ENCODE results near the gene DENND2C. TPM values are rescaled to one million over a fixed set of nuclear protein-coding genes. Genes with fewer than 3 reads are reported as not detected.
A peak's percentile ranks its signal among the peaks of the same experiment; 100 is the strongest.

The DENND2C gene
- total RNA-seq, 1 experiment from 2014 or later, result 1.1 TPM

- Histone ChIP-seq H3K4me1 (ENCODE audit: control insufficient read depth, insufficient read depth, low read length) (no peaks in the 10 kb centered on the region; the same call in 1 of the 2 replicates), H3K4me3 (ENCODE audit: low read depth in 2 of 2, low read length in 2 of 2) (peak within 1 kb of the TSS; percentile 80 to 90), H3K27ac (ENCODE audit: low read length) (peak within 1 kb of the TSS; percentile 87), H3K36me3 (ENCODE audit: control insufficient read depth, insufficient read depth, low read length) (peaks cover 6% of the 10 kb centered on the region), H3K27me3 (ENCODE audit: control insufficient read depth, insufficient read depth, low read length) (no peaks in the 10 kb centered on the region), H3K9me3 (ENCODE audit: control insufficient read depth, insufficient read depth, low read depth, low read length) (no peaks in the 10 kb centered on the region)
- ATAC-seq, result peak; percentile 99
- DNase-seq (ENCODE audit: low read depth, low spot score), result peak; percentile 82
- TF ChIP-seq POLR2AphosphoS5 (IDR thresholded peaks at IDR 0.05; ENCODE audit: low read depth, low read length) (peak; percentile 90), TCF7L2 (IDR thresholded peaks at IDR 0.05; ENCODE audit: low read depth, low read length) (no peak)
- TSS peak; percentile 88 for BruUV-seq (replicated peaks)
- in situ Hi-C loops (cut with HindIII; ENCODE audit: low pct_unique_long_range_greater_than_20kb, low sequenced_read_pairs) (no loop called here), intact Hi-C loops (cut with micrococcal nuclease; ENCODE audit: unreplicated experiment) (no loop called here)
- ChIA-PET POLR2A (no interaction called here), CTCF (no interaction called here)
Measured at GRCh38 chr1:114581335-114582287, 88.2 kb downstream of the DENND2C start, which contains the start of gene BCAS2. TSS of gene BCAS2 (minus strand) at chr1:114581615. CDS start at chr1:114581591, 24 bp downstream.

GRCh38 chr1:114574365-114574764, 95.5 kb downstream of the DENND2C start:
- Histone ChIP-seq H3K4me3 (ENCODE audit: low read depth in 2 of 2, low read length in 2 of 2) (no peak overlapping the region), H3K9me3 (ENCODE audit: control insufficient read depth, insufficient read depth, low read depth, low read length) (no peaks in the 10 kb centered on the region), H3K27me3 (ENCODE audit: control insufficient read depth, insufficient read depth, low read length) (no peaks in the 10 kb centered on the region), H3K27ac (ENCODE audit: low read length) (no peak overlapping the region), H3K36me3 (ENCODE audit: control insufficient read depth, insufficient read depth, low read length) (peaks cover 3% of the 10 kb centered on the region; the same call in 1 of the 2 replicates), H3K4me1 (ENCODE audit: control insufficient read depth, insufficient read depth, low read length) (no peaks in the 10 kb centered on the region)
- no TSS peak for BruUV-seq (replicated peaks)
- no peak for ATAC-seq
- POLR2A ChIA-PET, result no interaction called here
- no peak for DNase-seq (ENCODE audit: low read depth, low spot score)
- CTCF ChIA-PET, result interaction anchor here (0.6 kb wide), 1 partner anchor 707 kb away, joined by 4 read pairs; no protein-coding TSS in a partner anchor
- in situ Hi-C loops (cut with HindIII; ENCODE audit: low pct_unique_long_range_greater_than_20kb, low sequenced_read_pairs), result no loop called here
- TF ChIP-seq POLR2AphosphoS5 (IDR thresholded peaks at IDR 0.05; ENCODE audit: low read depth, low read length), result no peak
- TF ChIP-seq TCF7L2 (IDR thresholded peaks at IDR 0.05; ENCODE audit: low read depth, low read length), result no peak
- TF ChIP-seq, protein P1, sequence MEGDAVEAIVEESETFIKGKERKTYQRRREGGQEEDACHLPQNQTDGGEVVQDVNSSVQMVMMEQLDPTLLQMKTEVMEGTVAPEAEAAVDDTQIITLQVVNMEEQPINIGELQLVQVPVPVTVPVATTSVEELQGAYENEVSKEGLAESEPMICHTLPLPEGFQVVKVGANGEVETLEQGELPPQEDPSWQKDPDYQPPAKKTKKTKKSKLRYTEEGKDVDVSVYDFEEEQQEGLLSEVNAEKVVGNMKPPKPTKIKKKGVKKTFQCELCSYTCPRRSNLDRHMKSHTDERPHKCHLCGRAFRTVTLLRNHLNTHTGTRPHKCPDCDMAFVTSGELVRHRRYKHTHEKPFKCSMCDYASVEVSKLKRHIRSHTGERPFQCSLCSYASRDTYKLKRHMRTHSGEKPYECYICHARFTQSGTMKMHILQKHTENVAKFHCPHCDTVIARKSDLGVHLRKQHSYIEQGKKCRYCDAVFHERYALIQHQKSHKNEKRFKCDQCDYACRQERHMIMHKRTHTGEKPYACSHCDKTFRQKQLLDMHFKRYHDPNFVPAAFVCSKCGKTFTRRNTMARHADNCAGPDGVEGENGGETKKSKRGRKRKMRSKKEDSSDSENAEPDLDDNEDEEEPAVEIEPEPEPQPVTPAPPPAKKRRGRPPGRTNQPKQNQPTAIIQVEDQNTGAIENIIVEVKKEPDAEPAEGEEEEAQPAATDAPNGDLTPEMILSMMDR (IDR thresholded peaks at IDR 0.05), result no peak
- TF ChIP-seq REST (IDR thresholded peaks at IDR 0.05; ENCODE audit: insufficient read depth in 1 of 2, low read depth in 2 of 2, low read length in 1 of 2), result no peak
- no peak for TF ChIP-seq SIN3A (IDR thresholded peaks at IDR 0.05; ENCODE audit: borderline replicate concordance, insufficient read depth, low read depth, low read length)
- intact Hi-C loops (cut with micrococcal nuclease; ENCODE audit: unreplicated experiment), result no loop called here

DNA sequence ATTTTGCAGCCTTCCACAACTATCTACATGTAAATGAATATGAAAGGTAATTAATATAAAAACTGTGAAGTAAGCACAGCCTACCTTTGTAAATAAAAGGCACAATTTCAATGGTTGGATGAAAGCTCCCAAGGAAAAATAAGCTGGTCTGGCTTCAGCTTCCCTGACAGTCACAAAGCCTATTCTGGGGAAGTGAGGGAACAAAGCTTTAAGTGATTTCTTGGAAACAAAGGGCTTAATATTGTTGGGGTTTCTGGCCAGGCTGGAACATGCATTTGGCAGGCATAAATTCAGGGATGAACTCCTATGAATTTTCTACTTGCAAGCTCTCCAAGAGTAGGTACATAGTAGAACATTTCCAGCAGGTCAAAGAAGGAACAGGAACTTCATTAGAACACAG, 105.7 kb downstream of the DENND2C start:
- Histone ChIP-seq H3K36me3 (ENCODE audit: control insufficient read depth, insufficient read depth, low read length) (peaks cover 7% of the 10 kb centered on the region), H3K9me3 (ENCODE audit: control insufficient read depth, insufficient read depth, low read depth, low read length) (no peaks in the 10 kb centered on the region), H3K27me3 (ENCODE audit: control insufficient read depth, insufficient read depth, low read length) (no peaks in the 10 kb centered on the region), H3K4me3 (ENCODE audit: low read depth in 2 of 2, low read length in 2 of 2) (no peak overlapping the region), H3K27ac (ENCODE audit: low read length) (no peak overlapping the region), H3K4me1 (ENCODE audit: control insufficient read depth, insufficient read depth, low read length) (no peaks in the 10 kb centered on the region)
- ChIA-PET CTCF (no interaction called here), POLR2A (no interaction called here)
- no TSS peak for BruUV-seq (replicated peaks)
- intact Hi-C loops (cut with micrococcal nuclease; ENCODE audit: unreplicated experiment), result no loop called here
- TF ChIP-seq TCF7L2 (IDR thresholded peaks at IDR 0.05; ENCODE audit: low read depth, low read length), result no peak
- TF ChIP-seq, protein P1 (IDR thresholded peaks at IDR 0.05), result no peak
- no peak for TF ChIP-seq SIN3A (IDR thresholded peaks at IDR 0.05; ENCODE audit: borderline replicate concordance, insufficient read depth, low read depth, low read length)
- TF ChIP-seq POLR2AphosphoS5 (IDR thresholded peaks at IDR 0.05; ENCODE audit: low read depth, low read length), result no peak
- no peak for TF ChIP-seq REST (IDR thresholded peaks at IDR 0.05; ENCODE audit: insufficient read depth in 1 of 2, low read depth in 2 of 2, low read length in 1 of 2)
- DNase-seq (ENCODE audit: low read depth, low spot score) (no peak), ATAC-seq (no peak)
- in situ Hi-C loops (cut with HindIII; ENCODE audit: low pct_unique_long_range_greater_than_20kb, low sequenced_read_pairs), result no loop called here
